ENCODE measurements around the gene MCU. TPM values are rescaled to one million over a fixed set of nuclear protein-coding genes. Genes with fewer than 3 reads are reported as not detected.

MCU gene
- total RNA-seq, 2 experiments from 2014 or later = 9.4 to 9.9 TPM

DNA sequence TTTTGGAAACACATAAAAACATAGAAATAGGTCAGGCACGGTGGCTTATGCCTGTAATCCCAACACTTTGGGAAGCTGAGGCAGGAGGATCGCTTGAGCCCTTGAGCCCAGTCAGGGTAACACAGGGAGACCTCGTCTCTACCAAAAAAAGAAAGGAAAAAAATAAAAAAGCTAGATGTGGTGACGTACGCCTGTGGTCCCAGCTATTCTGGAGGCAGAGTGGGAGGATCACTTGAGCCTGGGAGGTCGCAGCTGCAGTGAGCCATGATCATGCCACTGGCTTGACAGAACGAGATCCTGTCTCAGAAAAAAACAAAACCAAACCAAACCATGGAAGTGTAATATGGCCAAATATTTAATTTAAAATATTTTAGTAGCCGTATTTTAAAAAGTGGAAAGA is 55.6 kb downstream of the MCU start:
- no peak overlapping the region for H3K4me3 ChIP-seq (ENCODE audit: low read depth, low read length, poor library complexity, severe bottlenecking)
- ChIA-PET POLR2A (no interaction called here), CTCF (ENCODE audit: unreplicated experiment) (no interaction called here)
- H3K9me3 ChIP-seq (ENCODE audit: low read length) = no peaks in the 10 kb centered on the region
- no peaks in the 10 kb centered on the region for H3K79me2 ChIP-seq (ENCODE audit: insufficient read depth, low read depth, low read length)
- H3K4me1 ChIP-seq (ENCODE audit: insufficient read depth, low read length, poor library complexity, severe bottlenecking) = no peaks in the 10 kb centered on the region
- 0 out of 2 replicates have a peak, but pooled peaks cover 3% of the 10 kb centered on the region for H4K20me1 ChIP-seq (ENCODE audit: insufficient read depth, low read length)
- intact Hi-C loops (cut with micrococcal nuclease; ENCODE audit: unreplicated experiment) = no loop called here
- no TSS peak for BruUV-seq (replicated peaks)
- H3K9me2 ChIP-seq (ENCODE audit: insufficient read depth, low read length) = no peaks in the 10 kb centered on the region
- no peak overlapping the region for H2AFZ ChIP-seq (ENCODE audit: low read length)
- no peak for TF ChIP-seq EZH2phosphoT487 (IDR thresholded peaks at IDR 0.05; ENCODE audit: borderline replicate concordance, low read depth, low read length)
- TF ChIP-seq, protein P1, sequence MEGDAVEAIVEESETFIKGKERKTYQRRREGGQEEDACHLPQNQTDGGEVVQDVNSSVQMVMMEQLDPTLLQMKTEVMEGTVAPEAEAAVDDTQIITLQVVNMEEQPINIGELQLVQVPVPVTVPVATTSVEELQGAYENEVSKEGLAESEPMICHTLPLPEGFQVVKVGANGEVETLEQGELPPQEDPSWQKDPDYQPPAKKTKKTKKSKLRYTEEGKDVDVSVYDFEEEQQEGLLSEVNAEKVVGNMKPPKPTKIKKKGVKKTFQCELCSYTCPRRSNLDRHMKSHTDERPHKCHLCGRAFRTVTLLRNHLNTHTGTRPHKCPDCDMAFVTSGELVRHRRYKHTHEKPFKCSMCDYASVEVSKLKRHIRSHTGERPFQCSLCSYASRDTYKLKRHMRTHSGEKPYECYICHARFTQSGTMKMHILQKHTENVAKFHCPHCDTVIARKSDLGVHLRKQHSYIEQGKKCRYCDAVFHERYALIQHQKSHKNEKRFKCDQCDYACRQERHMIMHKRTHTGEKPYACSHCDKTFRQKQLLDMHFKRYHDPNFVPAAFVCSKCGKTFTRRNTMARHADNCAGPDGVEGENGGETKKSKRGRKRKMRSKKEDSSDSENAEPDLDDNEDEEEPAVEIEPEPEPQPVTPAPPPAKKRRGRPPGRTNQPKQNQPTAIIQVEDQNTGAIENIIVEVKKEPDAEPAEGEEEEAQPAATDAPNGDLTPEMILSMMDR (conservative IDR thresholded peaks at IDR 0.05; ENCODE audit: low read length) = no peak
- H3K4me2 ChIP-seq (ENCODE audit: low read length) = no peak overlapping the region
- no peak overlapping the region for H3K27ac ChIP-seq (ENCODE audit: low read depth, low read length, poor library complexity, severe bottlenecking)
- H3K36me3 ChIP-seq (ENCODE audit: insufficient read depth, low read length) = no peaks in the 10 kb centered on the region
- DNase-seq (ENCODE audit: low spot score) = no peak

- Histone ChIP-seq H2AFZ (ENCODE audit: low read length) (no peak overlapping the region), H4K20me1 (ENCODE audit: insufficient read depth, low read length) (peaks cover 5% of the 10 kb centered on the region; the same call in 1 of the 2 replicates), H3K79me2 (ENCODE audit: insufficient read depth, low read depth, low read length) (no peaks in the 10 kb centered on the region), H3K27ac (ENCODE audit: low read depth, low read length, poor library complexity, severe bottlenecking) (no peak overlapping the region), H3K4me2 (ENCODE audit: low read length) (no peak overlapping the region), H3K36me3 (ENCODE audit: insufficient read depth, low read length) (no peaks in the 10 kb centered on the region), H3K4me3 (ENCODE audit: low read depth, low read length, poor library complexity, severe bottlenecking) (no peak overlapping the region), H3K9me3 (ENCODE audit: low read length) (no peaks in the 10 kb centered on the region), H3K9me2 (ENCODE audit: insufficient read depth, low read length) (no peaks in the 10 kb centered on the region), H3K4me1 (ENCODE audit: insufficient read depth, low read length, poor library complexity, severe bottlenecking) (no peaks in the 10 kb centered on the region)
- POLR2A ChIA-PET = interaction anchor here (0.8 kb wide), 1 partner anchor 245 kb away, joined by 3 read pairs; no protein-coding TSS in a partner anchor
- BruUV-seq (replicated peaks) = no TSS peak
- no peak for TF ChIP-seq EZH2phosphoT487 (IDR thresholded peaks at IDR 0.05; ENCODE audit: borderline replicate concordance, low read depth, low read length)
- TF ChIP-seq, protein P1 (conservative IDR thresholded peaks at IDR 0.05; ENCODE audit: low read length) = no peak
- CTCF ChIA-PET (ENCODE audit: unreplicated experiment) = no interaction called here
- no peak for DNase-seq (ENCODE audit: low spot score)
- intact Hi-C loops (cut with micrococcal nuclease; ENCODE audit: unreplicated experiment) = no loop called here
These were observed 61.9 kb downstream of the MCU start for GRCh38 chr10:72753760-72754231.

- Histone ChIP-seq H3K79me2 (ENCODE audit: insufficient read depth, low read depth, low read length) (no peaks in the 10 kb centered on the region), H3K27ac (ENCODE audit: low read depth, low read length, poor library complexity, severe bottlenecking) (no peak overlapping the region), H3K9me3 (ENCODE audit: low read length) (no peaks in the 10 kb centered on the region), H2AFZ (ENCODE audit: low read length) (no peak overlapping the region), H3K9me2 (ENCODE audit: insufficient read depth, low read length) (no peaks in the 10 kb centered on the region), H3K4me1 (ENCODE audit: insufficient read depth, low read length, poor library complexity, severe bottlenecking) (no peaks in the 10 kb centered on the region), H3K4me3 (ENCODE audit: low read depth, low read length, poor library complexity, severe bottlenecking) (no peak overlapping the region), H3K36me3 (ENCODE audit: insufficient read depth, low read length) (no peaks in the 10 kb centered on the region), H3K4me2 (ENCODE audit: low read length) (no peak overlapping the region), H4K20me1 (ENCODE audit: insufficient read depth, low read length) (peaks cover 5% of the 10 kb centered on the region; the same call in 1 of the 2 replicates)
- POLR2A ChIA-PET = interaction anchor here (0.6 to 0.8 kb wide), 2 partner anchors 80 to 244 kb away, joined by 3 read pairs; no protein-coding TSS in a partner anchor
- CTCF ChIA-PET (ENCODE audit: unreplicated experiment) = no interaction called here
- intact Hi-C loops (cut with micrococcal nuclease; ENCODE audit: unreplicated experiment) = no loop called here
- BruUV-seq (replicated peaks) = no TSS peak
- DNase-seq (ENCODE audit: low spot score) = no peak
- TF ChIP-seq, protein P1 (conservative IDR thresholded peaks at IDR 0.05; ENCODE audit: low read length) = no peak
- TF ChIP-seq EZH2phosphoT487 (IDR thresholded peaks at IDR 0.05; ENCODE audit: borderline replicate concordance, low read depth, low read length) = no peak
These were observed 62.5 kb downstream of the MCU start for GRCh38 chr10:72754275-72755032.
